ENCODE results near the gene MPV17.
"Not testable (repeated sequence)": the region's sequence is repeated elsewhere in the genome, so short reads cannot be mapped to it uniquely, and the experiment has no call there.

The MPV17 gene

GRCh38 chr2:27320958-27321543, 1.8 kb downstream of the MPV17 start:
- no peak overlapping the region for H3K4me3 ChIP-seq (ENCODE audit: low read depth, low read length)
- TF ChIP-seq CTCF (IDR thresholded peaks at IDR 0.05; ENCODE audit: borderline replicate concordance, insufficient read depth, low read depth, low read length): no peak

DNA sequence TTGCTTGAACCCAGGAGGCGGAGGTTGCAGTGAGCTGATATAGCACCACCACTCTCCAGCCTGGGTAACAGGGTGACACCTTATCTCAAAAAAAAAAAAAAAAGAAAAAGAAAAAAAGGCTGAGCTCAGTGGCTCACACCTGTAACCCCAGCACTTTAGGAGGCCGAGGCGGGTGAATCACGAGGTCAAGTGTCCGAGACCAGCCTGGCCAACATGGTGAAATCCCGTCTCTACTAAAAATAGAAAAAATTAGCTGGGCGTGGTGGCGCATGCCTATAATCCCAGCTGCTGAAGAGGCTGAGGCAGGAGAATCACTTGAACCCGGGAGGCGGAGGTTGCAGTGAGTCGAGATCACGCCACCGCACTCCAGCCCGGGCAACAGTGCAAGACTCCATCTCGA, 3.1 kb downstream of the MPV17 start:
- H3K4me3 ChIP-seq (ENCODE audit: low read depth, low read length): not testable (repeated sequence)

DNA sequence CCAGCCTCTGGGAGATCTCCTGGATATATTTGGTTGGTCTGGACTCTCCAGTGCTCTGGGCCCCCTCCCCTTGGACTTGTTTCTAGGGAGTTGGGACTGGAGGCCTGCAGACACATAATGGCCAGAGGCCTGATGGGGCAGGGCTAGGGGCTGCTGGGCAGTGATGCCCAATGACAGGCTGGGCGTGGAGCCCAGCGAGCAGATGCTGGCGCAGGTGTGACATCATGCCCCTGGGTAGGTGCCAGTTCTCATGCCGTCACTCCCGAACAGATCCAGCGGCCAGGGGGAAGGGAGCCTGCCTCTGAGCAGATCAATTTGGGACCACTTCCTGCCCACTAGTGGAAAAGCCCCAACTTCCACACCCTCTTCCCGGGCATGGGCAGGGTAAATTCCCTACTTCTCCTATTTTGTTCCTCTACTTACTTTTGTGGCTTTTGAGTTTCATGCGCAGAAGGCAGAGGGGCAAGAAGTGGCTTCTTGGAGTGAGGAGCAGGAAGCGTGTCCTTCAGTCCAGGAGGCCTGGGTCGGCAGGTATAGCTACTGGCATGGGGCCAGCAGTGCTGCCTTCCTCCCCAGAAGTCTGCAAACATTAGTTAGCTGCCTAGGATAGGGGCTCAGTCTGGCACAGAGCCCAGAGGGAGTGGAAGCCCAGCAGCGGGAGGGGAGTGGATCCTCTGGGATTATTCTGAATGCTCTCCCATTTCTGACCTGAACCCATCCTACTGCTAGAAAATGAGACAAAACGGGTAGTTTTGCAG, 6.1 kb downstream of the MPV17 start:
- no peak for TF ChIP-seq CTCF (IDR thresholded peaks at IDR 0.05; ENCODE audit: borderline replicate concordance, insufficient read depth, low read depth, low read length)
- no peak overlapping the region for H3K4me3 ChIP-seq (ENCODE audit: low read depth, low read length)

DNA sequence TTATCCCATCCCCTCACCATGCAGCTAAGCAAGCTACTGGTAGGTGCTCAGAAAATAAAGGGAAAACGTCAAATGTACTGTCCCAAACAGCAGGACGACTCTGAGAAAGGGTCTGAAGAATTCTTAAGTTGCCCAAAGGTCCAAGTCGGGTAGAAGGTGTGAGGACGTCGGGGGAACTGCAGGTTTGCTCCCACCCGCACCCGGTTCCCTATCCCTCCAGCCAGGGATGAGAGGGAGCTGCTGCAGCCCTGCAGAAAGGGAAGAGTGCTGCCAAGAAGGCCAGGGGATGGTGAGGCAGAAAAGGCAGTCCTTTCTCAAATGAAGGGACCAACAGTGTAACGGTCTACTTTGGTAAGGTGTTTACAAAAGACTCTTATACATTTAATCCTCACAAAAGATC, 7.8 kb downstream of the MPV17 start:
- no peak for TF ChIP-seq CTCF (IDR thresholded peaks at IDR 0.05; ENCODE audit: borderline replicate concordance, insufficient read depth, low read depth, low read length)

DNA sequence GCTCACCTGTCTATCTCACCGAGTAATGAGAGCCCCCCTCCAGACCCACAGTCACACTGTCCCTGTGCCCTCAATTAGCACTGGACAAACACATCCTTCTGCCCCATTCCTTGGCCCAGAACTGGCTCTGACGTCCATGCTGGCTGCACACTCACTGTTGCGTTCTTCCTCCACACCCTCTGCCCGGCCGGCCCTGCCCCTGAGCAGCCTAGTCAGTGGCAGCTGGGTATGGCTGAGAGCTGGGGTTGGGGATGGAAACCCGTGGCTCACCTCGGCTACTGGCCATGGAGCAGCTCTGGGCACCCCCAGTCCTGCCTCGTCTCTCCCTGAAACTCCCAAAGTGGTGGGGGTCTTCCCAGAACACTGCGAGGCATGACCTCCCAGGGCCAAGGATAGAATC, 8.2 kb downstream of the MPV17 start:
- TF ChIP-seq CTCF (IDR thresholded peaks at IDR 0.05; ENCODE audit: borderline replicate concordance, insufficient read depth, low read depth, low read length): no peak
- no peak overlapping the region for H3K4me3 ChIP-seq (ENCODE audit: low read depth, low read length)

More for the DNA sequence above, 7.8 kb downstream of the MPV17 start:
- H3K4me3 ChIP-seq (ENCODE audit: low read depth, low read length): no peak overlapping the region

GRCh38 chr2:27313882-27314645, 8.8 kb downstream of the MPV17 start:
- no peak overlapping the region for H3K4me3 ChIP-seq (ENCODE audit: low read depth, low read length)
- no peak for TF ChIP-seq CTCF (IDR thresholded peaks at IDR 0.05; ENCODE audit: borderline replicate concordance, insufficient read depth, low read depth, low read length)

DNA sequence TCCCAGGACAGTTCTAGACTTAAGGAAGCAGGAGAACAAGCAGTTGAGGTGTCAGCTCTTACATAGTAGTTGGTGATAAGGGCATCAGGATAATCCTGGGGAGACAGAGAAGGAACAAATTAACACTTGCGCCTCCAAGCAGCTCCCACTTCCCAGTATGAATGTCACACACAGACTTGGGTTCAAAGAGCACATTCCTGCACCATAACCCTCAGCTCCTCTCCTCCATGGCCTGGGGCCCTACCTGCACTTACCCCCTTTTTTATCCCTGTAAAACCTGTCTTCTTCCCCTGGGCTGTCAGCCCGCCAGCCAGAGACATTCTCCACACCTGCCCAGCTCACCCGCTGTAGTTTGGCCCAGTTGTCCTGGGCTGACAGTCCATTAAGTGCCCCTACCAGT, 10.7 kb downstream of the MPV17 start:
- no peak for TF ChIP-seq CTCF (IDR thresholded peaks at IDR 0.05; ENCODE audit: borderline replicate concordance, insufficient read depth, low read depth, low read length)
- H3K4me3 ChIP-seq (ENCODE audit: low read depth, low read length): no peak overlapping the region

Data from GM12875 (cell line).